NCI-H2171 (cell line): ENCODE data around the gene STK39.

Experiments
- DNase-seq: peaks from one replicate; lab custom pipeline; 2025; lab: John Stamatoyannopoulos, UW

STK39 gene

GRCh38 chr2:167916756-167917155 is 330.6 kb downstream of the STK39 start:
- no peak for DNase-seq

GRCh38 chr2:167914969-167915368 is 332.4 kb downstream of the STK39 start:
- no peak for DNase-seq

- DNase-seq: no peak
Measured at GRCh38 chr2:167908786-167909185, 338.6 kb downstream of the STK39 start.

GRCh38 chr2:167905668-167906067 is 341.7 kb downstream of the STK39 start:
- DNase-seq: no peak
